Endometrium (tissue), 2 donors: Measurements from ENCODE around the gene DISC1.
A peak's percentile ranks its signal among the peaks of the same experiment; 100 is the strongest.
"Not testable (repeated sequence)": the region's sequence is repeated elsewhere in the genome, so short reads cannot be mapped to it uniquely, and the experiment has no call there.

Experiments used
- FAIRE-seq: peaks from 2 replicates; lab custom pipeline; 2012; peaks lifted over from hg19 to GRCh38; lab: Jason Lieb, UNC
- donor health status: control.
- donor health status: control.

Gene DISC1

DNA sequence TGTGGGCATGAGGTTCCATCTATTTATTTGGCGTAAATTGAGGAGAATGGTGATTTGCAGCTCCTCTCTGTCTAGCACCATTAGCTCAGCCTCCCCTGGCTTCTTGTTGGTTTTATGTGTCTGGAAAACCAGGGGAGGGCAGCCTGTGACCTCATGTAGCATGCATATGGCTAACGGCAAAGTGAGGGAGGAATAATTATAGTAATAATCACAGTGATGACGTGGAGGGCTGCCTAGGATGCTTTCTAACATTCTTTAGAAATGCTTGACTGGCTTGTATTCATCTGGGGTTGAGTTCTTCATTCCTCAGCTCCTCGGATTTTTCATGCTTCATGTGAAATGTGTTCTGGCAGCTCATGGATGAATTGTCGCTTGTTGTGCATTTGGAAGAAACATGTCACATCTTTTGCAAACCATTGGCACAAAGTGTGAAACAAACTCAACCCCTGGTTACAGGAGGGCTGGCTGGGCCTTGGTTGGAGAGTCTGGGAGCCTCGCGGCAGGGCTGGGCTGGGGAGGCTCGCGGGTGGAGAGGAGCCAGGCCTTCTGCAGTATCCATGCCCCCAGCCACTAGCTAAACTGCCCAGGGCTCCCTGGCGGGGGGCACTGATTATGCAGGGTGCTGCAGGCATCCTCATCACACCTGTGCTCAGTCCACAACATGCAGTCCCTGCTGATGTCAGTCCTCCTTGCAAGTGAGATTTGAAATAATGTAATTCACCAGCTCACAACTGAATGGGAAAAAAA is 149.6 kb downstream of the DISC1 start:
- no peak for FAIRE-seq

DNA sequence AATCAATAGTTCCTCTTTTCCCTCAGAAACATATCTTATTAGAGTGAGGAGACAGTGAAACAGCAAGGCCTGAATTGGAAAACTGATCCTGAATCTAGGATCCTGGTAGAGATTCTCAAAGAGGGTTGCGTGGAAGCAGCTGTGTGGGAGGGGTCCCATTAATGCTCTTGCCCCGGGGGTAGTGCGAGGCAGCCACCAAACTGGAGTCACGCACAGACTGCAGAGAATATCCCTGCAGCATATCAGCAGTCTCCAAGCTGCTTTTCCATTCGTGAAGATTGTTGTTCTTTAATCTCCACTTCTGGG is 150.1 kb downstream of the DISC1 start:
- FAIRE-seq: no peak

DNA sequence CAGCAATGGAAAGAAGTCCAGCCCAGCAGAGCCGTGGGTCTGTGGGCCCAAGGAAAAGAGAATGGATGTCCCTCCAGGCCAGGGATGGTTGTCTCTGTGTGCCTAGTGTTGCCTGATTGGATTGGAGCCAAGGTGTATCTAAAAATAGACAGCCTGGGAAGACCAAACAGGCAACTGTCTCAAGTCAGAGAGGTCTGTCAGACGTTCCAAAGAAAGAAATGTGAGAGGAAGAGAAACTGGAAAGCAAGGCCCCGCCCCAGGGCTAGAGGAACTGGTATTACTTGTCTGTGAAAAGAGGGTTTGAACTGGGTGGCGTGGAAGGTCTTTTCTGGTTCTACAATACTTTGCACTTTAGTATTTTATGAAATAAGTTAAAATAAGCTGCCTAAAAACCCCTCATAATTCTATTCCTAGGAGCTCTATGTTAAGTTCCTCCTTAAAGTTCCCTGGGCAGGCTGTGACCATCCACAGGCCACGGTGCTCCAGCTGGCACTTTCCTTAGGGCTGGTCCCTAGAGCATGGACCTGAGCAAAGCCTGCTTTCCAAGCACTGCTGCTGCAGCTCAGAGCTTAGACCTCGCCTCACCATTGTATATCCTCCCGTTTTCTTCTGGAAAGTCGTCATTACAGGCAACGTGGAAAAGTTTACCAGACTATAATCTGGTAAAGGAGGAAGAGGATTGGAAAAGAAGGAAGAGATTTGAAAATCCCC is 151.6 kb downstream of the DISC1 start:
- FAIRE-seq: no peak

DNA sequence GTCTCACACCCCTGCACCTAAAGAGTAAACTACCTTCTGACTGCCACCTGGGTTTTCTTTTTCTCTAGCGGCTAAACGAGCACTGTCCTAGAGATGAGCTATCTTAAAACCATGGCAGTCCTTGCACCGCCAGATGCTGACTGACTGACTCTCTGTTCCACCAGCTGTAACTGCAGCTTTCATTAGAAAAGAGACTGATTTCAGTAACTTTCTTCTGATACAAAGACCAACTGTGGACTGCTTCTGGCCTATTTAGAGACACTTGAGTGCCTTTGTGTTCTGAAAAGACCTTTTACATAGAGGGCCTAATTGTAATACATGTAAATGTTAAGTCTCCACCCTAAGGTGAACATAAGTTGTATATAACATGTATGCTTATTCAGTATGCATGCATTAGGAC is 152.5 kb downstream of the DISC1 start:
- no peak for FAIRE-seq

DNA sequence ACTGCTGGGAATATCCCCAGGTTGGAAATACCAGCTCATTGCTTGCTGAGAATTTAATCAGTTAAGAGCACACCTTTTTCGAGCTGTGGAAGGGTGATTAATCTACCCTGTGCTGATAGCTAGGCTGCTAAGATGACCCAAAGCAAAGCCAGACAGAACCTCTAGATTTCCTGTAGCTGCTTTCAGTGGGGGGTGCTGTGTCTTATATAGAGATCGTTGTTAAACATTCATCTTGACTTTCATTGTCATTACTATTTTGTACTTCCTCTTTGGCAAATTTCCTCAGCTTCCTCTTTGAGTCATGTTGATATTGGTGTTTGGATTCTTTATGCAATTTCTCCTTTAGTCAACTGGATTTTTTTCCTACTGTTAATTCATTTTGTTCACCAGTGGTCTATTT is 155.3 kb downstream of the DISC1 start:
- no peak for FAIRE-seq

DNA sequence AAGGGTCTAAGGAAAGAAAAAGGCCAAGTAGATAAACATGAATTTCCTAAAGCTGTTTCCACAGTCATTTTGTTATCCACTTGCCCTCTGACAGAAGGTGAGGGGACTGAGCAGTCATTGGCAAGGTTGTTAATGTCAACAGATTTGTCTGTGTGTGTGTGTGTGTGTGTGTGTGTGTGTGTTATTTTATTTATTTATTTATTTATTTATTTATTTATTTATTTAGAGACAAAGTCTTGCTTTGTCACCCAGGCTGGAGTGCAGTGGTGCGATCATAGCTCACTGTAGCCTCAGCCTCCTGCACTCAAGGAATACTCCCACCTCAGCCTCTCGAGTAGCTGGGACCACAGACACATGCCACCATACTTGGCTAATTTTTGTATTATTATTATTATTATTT is 158.5 kb downstream of the DISC1 start:
- not testable (repeated sequence) for FAIRE-seq

DNA sequence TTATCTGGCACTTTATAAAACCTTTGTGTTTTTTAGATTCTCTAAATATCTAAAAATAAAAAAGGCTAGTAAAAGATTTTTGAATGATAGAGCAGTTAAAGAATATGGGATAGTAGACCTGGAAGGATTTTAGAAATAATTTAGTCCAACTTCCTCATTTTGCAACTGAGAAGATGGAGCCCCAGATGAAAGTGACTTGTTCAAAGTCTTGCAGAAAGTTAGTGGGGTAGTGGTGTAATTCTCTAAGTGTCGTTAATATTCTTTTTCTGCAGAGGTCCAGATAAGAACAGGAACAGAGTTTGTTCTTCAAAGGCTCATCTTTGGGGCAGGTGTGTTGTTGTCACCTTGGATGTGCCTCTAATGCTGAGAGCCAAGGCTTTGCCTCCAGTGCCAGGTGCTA is 159.5 kb downstream of the DISC1 start:
- FAIRE-seq: no peak

DNA sequence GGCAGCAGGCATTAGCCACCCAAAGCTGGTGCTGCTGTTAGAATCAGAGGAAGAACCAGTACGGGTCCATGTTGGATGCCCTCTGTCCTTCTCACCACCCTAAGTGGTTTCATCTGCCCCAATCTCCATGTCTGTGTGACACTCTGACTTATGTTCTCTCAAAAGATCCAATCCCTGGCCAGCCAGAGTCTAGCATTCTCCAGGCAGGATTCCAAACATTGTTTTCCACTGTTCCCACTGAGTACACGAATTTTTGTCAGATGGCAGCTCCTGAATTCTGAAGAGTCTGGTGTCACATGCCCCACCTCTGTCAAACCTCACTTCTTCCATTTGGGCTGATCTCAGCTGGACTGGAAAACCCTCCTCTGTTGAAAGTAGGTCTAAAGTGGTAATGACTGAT is 166.0 kb downstream of the DISC1 start:
- no peak for FAIRE-seq

DNA sequence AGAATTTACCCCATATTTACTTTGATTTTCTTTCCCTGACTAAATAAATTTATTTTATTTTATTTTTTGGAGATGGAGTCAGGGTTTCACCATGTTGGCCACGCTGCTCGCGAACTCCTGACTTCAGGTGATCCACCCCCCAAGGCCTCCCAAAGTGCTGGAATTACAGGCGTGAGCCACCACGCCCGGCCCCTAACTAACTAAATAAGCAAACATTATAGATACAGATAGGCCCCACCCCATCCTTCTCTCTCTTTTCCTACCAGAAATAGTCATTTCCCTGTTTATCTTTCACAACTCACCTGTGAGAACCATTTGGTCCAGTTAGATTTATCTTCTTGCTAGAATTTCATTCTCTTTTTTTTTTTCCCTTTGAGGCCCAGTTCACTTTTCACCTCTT is 167.3 kb downstream of the DISC1 start:
- FAIRE-seq: no peak

DNA sequence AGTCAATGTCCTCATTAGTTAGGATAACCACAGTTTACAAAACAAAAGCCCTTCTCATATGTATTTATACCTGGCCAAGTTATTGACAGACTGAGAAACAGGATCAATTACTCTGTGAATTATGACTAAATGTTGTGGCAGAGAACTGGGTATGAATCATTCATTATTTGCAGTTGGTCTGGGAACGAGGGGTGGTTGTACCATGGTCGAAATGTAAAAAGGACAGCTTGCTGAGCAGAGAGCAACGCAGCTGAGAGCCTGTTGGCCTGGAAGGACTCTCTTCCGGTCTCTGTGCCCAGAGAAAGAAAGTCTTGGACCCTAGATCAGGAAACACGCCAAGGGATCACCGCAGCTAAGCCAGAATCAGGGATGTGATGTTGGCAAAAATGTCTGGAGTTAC is 169.6 kb downstream of the DISC1 start:
- FAIRE-seq: no peak

DNA sequence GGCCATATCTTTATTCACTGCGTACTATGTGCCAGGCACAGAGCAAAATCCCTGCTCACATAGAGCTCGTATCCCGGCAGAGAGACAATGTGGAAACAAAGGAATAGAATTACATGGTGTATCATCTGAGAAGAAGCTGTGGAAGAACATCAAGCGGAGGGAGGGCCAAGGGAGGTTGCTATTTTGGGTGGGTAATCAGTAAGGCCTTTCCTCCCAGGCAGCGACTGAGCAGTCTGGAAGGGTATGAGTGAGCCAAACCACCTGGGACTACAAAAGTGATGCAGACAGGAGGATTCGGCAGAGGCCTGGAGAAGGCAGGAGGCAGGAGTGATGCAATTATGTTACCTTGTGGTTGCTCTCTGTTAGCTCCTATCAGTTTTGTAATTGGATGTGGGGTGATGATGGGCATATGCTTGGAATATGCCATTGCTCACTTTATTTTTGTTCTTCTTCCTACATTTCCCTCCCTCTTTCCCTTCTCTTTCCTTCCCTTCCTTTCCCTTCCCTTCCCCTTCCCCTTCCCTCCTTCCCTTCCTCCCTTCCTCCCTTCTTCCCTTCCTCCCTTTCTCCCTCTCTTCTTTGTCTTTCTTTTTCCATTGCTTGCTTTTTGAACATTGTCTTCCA is 172.9 kb downstream of the DISC1 start:
- FAIRE-seq: no peak

DNA sequence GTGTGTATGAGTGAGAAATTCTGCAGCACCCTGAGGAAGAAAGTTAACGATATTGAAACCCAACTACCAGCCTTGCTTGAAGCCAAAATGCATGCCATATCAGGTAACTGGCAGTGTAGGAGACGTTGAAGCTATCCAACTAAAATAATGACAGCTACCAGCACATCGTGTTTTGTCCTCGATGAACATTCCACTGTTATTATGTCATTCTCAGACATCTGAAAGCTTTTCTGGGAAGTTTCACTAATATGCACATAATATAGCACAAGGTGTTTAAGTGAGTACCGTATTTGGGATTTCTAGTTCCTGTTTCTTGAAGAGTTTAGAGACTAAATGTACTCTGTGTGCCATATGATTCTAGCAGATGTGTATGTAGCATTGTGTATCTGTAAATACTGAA is 173.5 kb downstream of the DISC1 start:
- no peak for FAIRE-seq

DNA sequence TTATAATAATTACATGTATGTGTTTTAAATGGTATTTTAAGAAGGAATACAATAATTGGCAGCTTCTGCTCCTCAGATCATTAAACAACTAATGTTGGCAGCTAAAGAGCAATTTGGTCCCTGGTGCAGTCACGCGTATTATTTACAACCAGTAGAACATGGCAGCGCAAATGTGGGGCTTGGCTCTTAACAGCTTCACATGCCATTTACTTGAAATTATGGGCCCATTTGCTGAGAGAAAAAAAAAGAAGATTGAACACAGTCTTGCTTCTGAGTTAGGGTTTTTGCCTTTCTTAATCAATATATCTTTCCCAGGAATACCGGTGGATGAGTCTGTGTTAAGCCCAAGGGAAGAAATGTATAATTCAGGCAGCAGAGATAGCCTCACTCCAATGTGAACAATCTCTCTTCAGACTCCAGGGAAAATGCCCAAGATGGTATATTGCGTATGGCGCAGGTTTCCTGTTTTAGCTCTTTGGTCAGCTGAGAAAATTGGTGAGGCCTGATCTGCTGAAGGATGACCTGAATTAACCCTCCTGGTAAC is 174.5 kb downstream of the DISC1 start:
- no peak for FAIRE-seq

DNA sequence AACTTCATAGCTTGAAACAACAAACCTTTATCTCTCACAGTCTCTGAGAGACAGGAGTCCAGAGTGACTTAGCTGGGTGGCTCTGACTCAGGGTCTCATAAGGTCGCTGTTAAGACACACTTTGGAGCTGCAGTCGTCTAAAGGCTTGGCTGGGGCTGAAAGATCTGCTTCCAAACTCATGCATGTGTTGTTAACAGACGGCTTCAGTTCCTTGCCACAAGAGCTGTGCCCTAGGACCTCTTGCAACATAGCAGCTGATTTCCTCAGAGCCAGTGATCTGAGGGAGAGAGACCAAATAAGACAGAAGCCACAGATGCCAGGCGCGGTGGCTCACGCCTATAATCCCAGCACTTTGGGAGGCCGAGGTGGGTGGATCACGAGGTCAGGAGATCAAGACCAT is 176.8 kb downstream of the DISC1 start:
- no peak for FAIRE-seq

DNA sequence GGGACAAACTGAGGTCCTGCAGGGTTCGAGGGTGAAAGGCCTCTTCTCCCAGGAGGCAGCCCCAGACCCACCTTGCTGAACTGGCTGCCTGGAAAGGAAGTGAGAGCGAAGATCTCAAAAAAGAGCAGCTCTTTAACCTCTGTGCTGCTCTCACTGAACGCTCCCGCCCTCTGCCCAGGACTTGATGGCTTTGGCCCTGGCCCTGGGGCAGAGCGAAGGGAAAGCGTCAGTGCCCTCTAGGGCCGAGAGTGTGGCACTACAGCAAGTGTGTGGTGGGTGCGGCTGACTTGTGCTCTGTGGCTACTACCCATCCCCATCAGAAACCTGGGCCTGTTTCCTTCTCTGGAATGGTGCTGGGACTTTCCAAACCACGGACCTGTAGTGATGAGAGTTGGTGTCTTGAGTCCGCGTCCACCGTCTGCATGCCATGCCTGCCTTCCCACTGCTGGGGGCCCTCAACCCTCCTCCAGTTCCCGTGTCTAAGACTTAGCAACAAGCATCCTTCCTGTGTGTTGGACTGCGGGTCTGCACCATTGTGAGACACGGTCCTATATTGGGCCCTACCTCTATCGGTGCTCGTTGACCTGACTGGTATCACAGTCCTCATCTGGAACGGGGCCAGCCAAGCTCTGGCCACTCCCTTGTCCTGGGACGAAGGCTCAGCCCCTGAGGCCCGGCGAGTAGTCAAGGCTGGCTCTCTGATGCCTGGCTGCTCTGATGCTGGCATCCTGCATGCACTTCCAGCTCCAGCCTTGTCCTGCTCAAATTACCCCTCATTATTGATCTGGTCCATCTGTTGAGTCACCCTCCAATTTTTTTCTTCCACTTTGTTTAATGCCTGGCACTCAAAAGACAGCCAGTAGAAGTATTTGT is 180.3 kb downstream of the DISC1 start:
- no peak for FAIRE-seq

DNA sequence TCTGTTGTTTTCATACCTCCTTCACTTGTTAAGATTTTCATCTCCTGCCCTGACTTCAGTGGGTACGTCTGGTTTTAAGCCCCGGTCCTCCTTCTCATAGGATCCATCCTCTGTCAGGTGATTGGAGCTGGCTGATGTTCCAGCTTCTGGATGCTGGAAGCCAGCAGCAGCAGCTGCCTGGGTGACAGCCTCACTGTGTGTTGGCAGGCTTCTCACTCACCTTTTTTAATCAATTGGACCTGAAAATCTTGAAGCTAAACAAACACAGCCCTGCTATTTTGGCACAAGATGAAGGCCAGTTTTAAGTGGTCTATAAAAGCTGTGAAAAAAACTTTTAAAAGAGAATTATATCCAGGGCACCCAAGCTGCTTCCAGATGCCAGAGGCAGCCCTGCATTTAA is 181.0 kb downstream of the DISC1 start:
- FAIRE-seq: no peak

DNA sequence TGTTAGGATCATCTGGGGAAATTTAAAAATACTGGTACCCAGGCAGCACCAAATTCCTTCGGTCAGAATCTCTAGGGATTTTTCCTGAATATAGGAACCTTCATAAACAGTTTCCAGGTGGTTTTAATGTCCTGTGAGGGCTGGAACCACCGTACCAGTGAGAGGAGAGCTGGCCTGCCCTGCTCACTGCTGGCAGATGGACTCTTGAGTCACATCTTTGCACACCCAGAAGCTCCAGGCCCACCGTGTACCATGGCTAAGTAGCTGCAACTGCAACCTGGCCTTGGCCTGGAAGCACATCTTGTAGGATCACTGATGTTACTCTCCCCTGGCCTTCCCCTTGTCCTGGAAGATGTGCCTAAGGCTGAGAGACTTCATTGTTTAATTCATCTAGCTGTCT is 181.5 kb downstream of the DISC1 start:
- no peak for FAIRE-seq

DNA sequence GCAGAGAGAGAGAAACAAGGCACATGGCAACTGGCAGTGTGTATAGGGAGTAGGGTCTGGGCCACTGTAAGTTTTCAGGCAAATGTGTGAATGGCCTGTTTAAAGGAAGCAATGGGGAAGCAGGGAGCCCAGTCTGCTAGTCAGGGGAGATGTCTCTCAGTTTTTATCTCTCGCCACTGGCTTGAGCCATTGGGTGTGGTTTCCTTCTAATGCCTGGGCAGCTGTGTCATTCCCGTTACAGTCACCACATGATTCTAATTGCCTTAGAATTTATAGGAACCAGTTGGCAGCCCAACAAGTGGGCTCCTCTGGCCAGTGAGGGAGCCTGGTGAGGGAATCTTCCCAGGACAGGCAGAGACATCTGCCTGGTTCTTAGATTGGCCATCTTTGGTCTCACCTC is 182.4 kb downstream of the DISC1 start:
- no peak for FAIRE-seq

DNA sequence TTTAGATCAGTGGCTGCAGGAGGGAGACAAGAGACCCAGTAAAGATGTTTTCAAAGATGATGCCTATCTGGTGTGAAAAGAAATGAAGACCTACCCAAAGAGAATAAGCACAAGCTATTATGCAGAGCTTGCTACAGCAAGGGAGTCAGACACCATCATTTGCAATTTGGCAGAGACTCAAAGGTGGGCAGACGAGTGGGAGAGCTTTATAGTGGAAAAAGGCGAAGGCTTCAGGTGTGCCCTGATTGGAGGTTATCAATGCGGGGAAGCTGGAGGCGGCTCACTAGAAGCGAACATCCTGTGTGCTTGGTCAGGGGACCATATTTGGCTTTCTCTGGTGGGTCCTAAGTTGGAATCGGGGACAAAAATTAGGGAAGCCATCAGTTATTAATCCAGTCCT is 183.8 kb downstream of the DISC1 start:
- FAIRE-seq: no peak

DNA sequence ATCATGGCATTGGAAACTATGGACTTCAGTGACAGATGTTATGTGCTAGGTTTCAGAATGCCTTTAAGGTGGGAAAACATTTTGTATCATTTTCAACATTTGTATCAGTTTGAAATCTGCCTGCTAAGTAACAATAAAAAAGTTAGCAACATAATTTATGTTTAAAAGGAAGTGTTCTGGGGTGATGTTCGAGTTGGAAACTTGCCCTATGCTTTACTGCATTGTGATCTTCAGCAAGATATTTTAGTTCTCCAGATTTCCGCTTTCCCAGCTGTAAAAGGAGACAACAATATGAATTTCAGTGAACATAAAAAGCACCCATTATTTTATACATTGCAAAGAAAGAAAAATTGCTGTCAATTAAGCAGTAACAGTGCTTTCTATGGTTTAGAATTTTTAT is 187.4 kb downstream of the DISC1 start:
- peak; percentile 89 for FAIRE-seq

DNA sequence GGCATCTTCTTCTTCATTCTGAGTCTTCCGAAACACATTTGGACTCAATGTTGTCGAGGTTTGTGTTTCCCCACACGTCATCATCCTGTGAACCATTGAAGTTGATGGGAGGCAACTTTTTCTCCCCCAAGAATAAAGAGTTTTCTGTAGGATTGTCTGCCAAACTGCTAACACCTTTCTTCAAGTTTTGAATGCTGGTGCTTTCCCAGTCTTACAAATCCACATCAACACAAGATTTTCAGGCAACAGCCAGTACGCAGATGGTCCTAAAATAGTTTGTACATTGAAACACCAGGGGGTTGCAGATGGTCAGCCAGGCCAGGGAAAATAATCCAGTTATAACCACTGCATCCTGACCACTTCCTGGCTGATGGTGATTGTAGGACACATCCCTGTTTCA is 187.9 kb downstream of the DISC1 start:
- FAIRE-seq: no peak

DNA sequence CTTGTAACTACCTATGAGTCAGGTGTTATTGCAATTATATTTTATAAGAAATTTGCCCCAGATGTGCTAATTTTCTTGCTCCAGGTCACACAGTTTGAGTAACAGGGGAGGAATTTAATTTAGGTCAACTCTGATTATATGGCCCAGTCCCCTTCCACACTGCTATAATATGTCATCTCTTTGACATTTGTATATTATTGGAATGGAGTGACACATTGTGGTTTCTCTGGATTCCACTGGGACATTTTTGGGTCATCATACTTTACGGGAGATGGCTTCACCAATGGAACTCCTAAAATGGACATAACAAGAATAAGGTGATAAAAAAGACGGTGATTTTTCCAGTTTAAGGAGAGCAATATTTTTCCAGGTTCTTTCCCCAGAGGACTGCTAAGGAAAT is 191.2 kb downstream of the DISC1 start:
- FAIRE-seq: no peak

DNA sequence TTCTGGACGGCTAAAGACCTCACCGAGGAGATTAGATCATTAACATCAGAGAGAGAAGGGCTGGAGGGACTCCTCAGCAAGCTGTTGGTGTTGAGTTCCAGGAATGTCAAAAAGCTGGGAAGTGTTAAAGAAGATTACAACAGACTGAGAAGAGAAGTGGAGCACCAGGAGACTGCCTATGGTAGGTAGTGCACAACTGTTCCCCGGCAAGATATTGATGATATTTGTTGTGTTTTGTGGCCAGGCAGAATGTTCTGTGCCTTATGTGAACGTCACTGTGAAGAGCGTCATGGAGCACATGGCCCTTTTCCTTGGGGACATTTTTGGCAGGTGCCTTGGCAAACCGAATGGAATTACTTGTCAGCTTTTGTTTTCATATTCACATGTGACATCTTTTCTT is 191.7 kb downstream of the DISC1 start:
- no peak for FAIRE-seq
